Measurements from ENCODE around the gene PARD3B. TPM values are rescaled to one million over a fixed set of nuclear protein-coding genes. Genes with fewer than 3 reads are reported as not detected.

Gene PARD3B
- total RNA-seq, 1 experiment from 2014 or later = 0.37 TPM

- in situ Hi-C loops (cut with HindIII; ENCODE audit: low pct_unique_long_range_greater_than_20kb, low sequenced_read_pairs) = no loop called here
Observed at GRCh38 chr2:204717591-204717990, 172.3 kb downstream of the PARD3B start.

GRCh38 chr2:204718607-204719006, 173.3 kb downstream of the PARD3B start:
- in situ Hi-C loops (cut with HindIII; ENCODE audit: low pct_unique_long_range_greater_than_20kb, low sequenced_read_pairs) = no loop called here
- no peak for DNase-seq (ENCODE audit: low read depth, low spot score)

More at GRCh38 chr2:204717591-204717990, 172.3 kb downstream of the PARD3B start:
- DNase-seq (ENCODE audit: low read depth, low spot score) = no peak

- no peak for DNase-seq (ENCODE audit: low read depth, low spot score)
- in situ Hi-C loops (cut with HindIII; ENCODE audit: low pct_unique_long_range_greater_than_20kb, low sequenced_read_pairs) = no loop called here
Observed at GRCh38 chr2:204720874-204721273, 175.6 kb downstream of the PARD3B start.

GRCh38 chr2:204722207-204722606, 176.9 kb downstream of the PARD3B start:
- in situ Hi-C loops (cut with HindIII; ENCODE audit: low pct_unique_long_range_greater_than_20kb, low sequenced_read_pairs) = no loop called here
- DNase-seq (ENCODE audit: low read depth, low spot score) = no peak

GRCh38 chr2:204722691-204723090, 177.4 kb downstream of the PARD3B start:
- no peak for DNase-seq (ENCODE audit: low read depth, low spot score)
- in situ Hi-C loops (cut with HindIII; ENCODE audit: low pct_unique_long_range_greater_than_20kb, low sequenced_read_pairs) = no loop called here

GRCh38 chr2:204725693-204726360, 180.6 kb downstream of the PARD3B start:
- in situ Hi-C loops (cut with HindIII; ENCODE audit: low pct_unique_long_range_greater_than_20kb, low sequenced_read_pairs) = no loop called here
- no peak for DNase-seq (ENCODE audit: low read depth, low spot score)

GRCh38 chr2:204726831-204727230, 181.6 kb downstream of the PARD3B start:
- in situ Hi-C loops (cut with HindIII; ENCODE audit: low pct_unique_long_range_greater_than_20kb, low sequenced_read_pairs) = no loop called here
- DNase-seq (ENCODE audit: low read depth, low spot score) = no peak

- in situ Hi-C loops (cut with HindIII; ENCODE audit: low pct_unique_long_range_greater_than_20kb, low sequenced_read_pairs) = no loop called here
- no peak for DNase-seq (ENCODE audit: low read depth, low spot score)
Observed at GRCh38 chr2:204727368-204727767, 182.1 kb downstream of the PARD3B start.

GRCh38 chr2:204730603-204731002, 185.3 kb downstream of the PARD3B start:
- in situ Hi-C loops (cut with HindIII; ENCODE audit: low pct_unique_long_range_greater_than_20kb, low sequenced_read_pairs) = no loop called here
- DNase-seq (ENCODE audit: low read depth, low spot score) = no peak

- no peak for DNase-seq (ENCODE audit: low read depth, low spot score)
- in situ Hi-C loops (cut with HindIII; ENCODE audit: low pct_unique_long_range_greater_than_20kb, low sequenced_read_pairs) = no loop called here
Observed at GRCh38 chr2:204732019-204732418, 186.7 kb downstream of the PARD3B start.

- in situ Hi-C loops (cut with HindIII; ENCODE audit: low pct_unique_long_range_greater_than_20kb, low sequenced_read_pairs) = no loop called here
- DNase-seq (ENCODE audit: low read depth, low spot score) = no peak
Observed at GRCh38 chr2:204737296-204737695, 192.0 kb downstream of the PARD3B start.

- in situ Hi-C loops (cut with HindIII; ENCODE audit: low pct_unique_long_range_greater_than_20kb, low sequenced_read_pairs) = no loop called here
- DNase-seq (ENCODE audit: low read depth, low spot score) = no peak
Observed at GRCh38 chr2:204738721-204739120, 193.4 kb downstream of the PARD3B start.

- in situ Hi-C loops (cut with HindIII; ENCODE audit: low pct_unique_long_range_greater_than_20kb, low sequenced_read_pairs) = no loop called here
- no peak for DNase-seq (ENCODE audit: low read depth, low spot score)
Observed at GRCh38 chr2:204743393-204743960, 198.2 kb downstream of the PARD3B start.

GRCh38 chr2:204744506-204744905, 199.2 kb downstream of the PARD3B start:
- in situ Hi-C loops (cut with HindIII; ENCODE audit: low pct_unique_long_range_greater_than_20kb, low sequenced_read_pairs) = no loop called here
- no peak for DNase-seq (ENCODE audit: low read depth, low spot score)

- in situ Hi-C loops (cut with HindIII; ENCODE audit: low pct_unique_long_range_greater_than_20kb, low sequenced_read_pairs) = no loop called here
- no peak for DNase-seq (ENCODE audit: low read depth, low spot score)
Observed at GRCh38 chr2:204748286-204748685, 203.0 kb downstream of the PARD3B start.

GRCh38 chr2:204749319-204749718, 204.0 kb downstream of the PARD3B start:
- in situ Hi-C loops (cut with HindIII; ENCODE audit: low pct_unique_long_range_greater_than_20kb, low sequenced_read_pairs) = no loop called here
- no peak for DNase-seq (ENCODE audit: low read depth, low spot score)

GRCh38 chr2:204750389-204750788, 205.1 kb downstream of the PARD3B start:
- in situ Hi-C loops (cut with HindIII; ENCODE audit: low pct_unique_long_range_greater_than_20kb, low sequenced_read_pairs) = no loop called here
- DNase-seq (ENCODE audit: low read depth, low spot score) = no peak

GRCh38 chr2:204751472-204751871, 206.2 kb downstream of the PARD3B start:
- in situ Hi-C loops (cut with HindIII; ENCODE audit: low pct_unique_long_range_greater_than_20kb, low sequenced_read_pairs) = no loop called here

GRCh38 chr2:204753841-204754240, 208.6 kb downstream of the PARD3B start:
- no peak for DNase-seq (ENCODE audit: low read depth, low spot score)
- in situ Hi-C loops (cut with HindIII; ENCODE audit: low pct_unique_long_range_greater_than_20kb, low sequenced_read_pairs) = no loop called here

More at GRCh38 chr2:204751472-204751871, 206.2 kb downstream of the PARD3B start:
- no peak for DNase-seq (ENCODE audit: low read depth, low spot score)
